ENCODE measurements around the gene CPSF4L. TPM values are rescaled to one million over a fixed set of nuclear protein-coding genes. Genes with fewer than 3 reads are reported as not detected.

Gene CPSF4L
- total RNA-seq, 1 experiment from 2014 or later: not detected

DNA sequence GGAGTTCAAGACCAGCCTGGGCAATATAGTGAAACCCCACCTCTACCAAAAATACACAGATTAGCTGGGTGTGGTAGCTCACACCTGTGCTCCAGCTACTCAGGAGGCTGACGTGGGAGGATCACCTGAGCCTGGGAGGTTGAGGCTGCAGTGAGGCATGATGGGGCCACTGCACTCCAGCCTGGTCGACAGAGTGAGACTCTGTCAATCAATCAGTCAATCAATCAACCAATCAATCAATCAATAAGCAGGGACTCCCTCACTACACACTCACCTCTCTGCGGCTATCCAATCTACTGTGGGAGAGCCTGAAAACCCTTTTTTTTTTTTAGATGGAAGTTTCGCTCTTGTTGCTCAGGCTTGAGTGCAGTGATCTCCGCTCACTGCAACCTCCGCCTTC, 31.6 kb downstream of the CPSF4L start:
- TF ChIP-seq, protein P1, sequence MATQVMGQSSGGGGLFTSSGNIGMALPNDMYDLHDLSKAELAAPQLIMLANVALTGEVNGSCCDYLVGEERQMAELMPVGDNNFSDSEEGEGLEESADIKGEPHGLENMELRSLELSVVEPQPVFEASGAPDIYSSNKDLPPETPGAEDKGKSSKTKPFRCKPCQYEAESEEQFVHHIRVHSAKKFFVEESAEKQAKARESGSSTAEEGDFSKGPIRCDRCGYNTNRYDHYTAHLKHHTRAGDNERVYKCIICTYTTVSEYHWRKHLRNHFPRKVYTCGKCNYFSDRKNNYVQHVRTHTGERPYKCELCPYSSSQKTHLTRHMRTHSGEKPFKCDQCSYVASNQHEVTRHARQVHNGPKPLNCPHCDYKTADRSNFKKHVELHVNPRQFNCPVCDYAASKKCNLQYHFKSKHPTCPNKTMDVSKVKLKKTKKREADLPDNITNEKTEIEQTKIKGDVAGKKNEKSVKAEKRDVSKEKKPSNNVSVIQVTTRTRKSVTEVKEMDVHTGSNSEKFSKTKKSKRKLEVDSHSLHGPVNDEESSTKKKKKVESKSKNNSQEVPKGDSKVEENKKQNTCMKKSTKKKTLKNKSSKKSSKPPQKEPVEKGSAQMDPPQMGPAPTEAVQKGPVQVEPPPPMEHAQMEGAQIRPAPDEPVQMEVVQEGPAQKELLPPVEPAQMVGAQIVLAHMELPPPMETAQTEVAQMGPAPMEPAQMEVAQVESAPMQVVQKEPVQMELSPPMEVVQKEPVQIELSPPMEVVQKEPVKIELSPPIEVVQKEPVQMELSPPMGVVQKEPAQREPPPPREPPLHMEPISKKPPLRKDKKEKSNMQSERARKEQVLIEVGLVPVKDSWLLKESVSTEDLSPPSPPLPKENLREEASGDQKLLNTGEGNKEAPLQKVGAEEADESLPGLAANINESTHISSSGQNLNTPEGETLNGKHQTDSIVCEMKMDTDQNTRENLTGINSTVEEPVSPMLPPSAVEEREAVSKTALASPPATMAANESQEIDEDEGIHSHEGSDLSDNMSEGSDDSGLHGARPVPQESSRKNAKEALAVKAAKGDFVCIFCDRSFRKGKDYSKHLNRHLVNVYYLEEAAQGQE (IDR thresholded peaks at IDR 0.05; ENCODE audit: insufficient read depth in 1 of 2, low read depth in 2 of 2, low read length in 1 of 2): no peak
- TF ChIP-seq SIN3A (IDR thresholded peaks at IDR 0.05; ENCODE audit: borderline replicate concordance, insufficient read depth, low read depth, low read length) (no peak), TCF7L2 (IDR thresholded peaks at IDR 0.05; ENCODE audit: low read depth, low read length) (no peak), CTCF (IDR thresholded peaks at IDR 0.05) (no peak), POLR2AphosphoS5 (IDR thresholded peaks at IDR 0.05; ENCODE audit: low read depth, low read length) (no peak)
- intact Hi-C loops (cut with micrococcal nuclease; ENCODE audit: unreplicated experiment) (no loop called here), in situ Hi-C loops (cut with HindIII; ENCODE audit: low pct_unique_long_range_greater_than_20kb, low sequenced_read_pairs) (no loop called here)
- no peaks in the 10 kb centered on the region for H3K9me3 ChIP-seq (ENCODE audit: control insufficient read depth, insufficient read depth, low read depth, low read length)
- no peak for ATAC-seq
- ChIA-PET CTCF (no interaction called here), POLR2A (no interaction called here)
- peaks cover 23% of the 10 kb centered on the region for H3K36me3 ChIP-seq (ENCODE audit: control insufficient read depth, insufficient read depth, low read length)
- no peaks in the 10 kb centered on the region for H3K27me3 ChIP-seq (ENCODE audit: control insufficient read depth, insufficient read depth, low read length)
- DNase-seq (ENCODE audit: low read depth, low spot score): no peak
- H3K4me3 ChIP-seq (ENCODE audit: low read depth in 2 of 2, low read length in 2 of 2): no peak overlapping the region
- no TSS peak for BruUV-seq (replicated peaks)
- H3K4me1 ChIP-seq (ENCODE audit: control insufficient read depth, insufficient read depth, low read length): peaks cover 41% of the 10 kb centered on the region
- H3K27ac ChIP-seq (ENCODE audit: low read length): no peak overlapping the region

DNA sequence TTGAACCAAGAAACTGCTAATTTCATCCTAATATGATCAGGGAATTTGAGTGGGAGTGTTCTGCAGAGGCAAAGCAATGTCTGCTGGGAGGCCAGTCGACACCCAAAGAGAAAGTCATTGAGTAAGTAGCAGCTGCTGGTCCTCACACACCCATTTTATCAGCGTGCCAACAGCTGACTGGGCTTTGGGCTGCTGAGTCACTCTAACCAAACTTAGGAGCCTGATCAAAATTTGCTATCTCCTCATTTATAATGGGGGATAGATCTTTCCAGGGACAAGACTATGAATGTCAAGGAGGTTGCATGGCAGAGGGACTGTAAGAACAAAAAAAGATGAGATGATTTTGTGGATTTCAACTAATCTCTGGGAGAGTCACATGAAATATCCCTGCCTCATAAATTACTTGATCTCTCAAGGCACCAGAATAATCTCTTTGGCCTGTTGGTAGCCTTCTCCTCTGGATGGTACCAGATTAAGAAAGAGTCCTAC, 32.9 kb downstream of the CPSF4L start:
- ChIA-PET POLR2A (no interaction called here), CTCF (no interaction called here)
- no peak overlapping the region for H3K4me3 ChIP-seq (ENCODE audit: low read depth in 2 of 2, low read length in 2 of 2)
- H3K27me3 ChIP-seq (ENCODE audit: control insufficient read depth, insufficient read depth, low read length): no peaks in the 10 kb centered on the region
- TF ChIP-seq SIN3A (IDR thresholded peaks at IDR 0.05; ENCODE audit: borderline replicate concordance, insufficient read depth, low read depth, low read length) (no peak), TCF7L2 (IDR thresholded peaks at IDR 0.05; ENCODE audit: low read depth, low read length) (no peak), CTCF (IDR thresholded peaks at IDR 0.05) (no peak), POLR2AphosphoS5 (IDR thresholded peaks at IDR 0.05; ENCODE audit: low read depth, low read length) (no peak)
- TF ChIP-seq, protein P1 (IDR thresholded peaks at IDR 0.05; ENCODE audit: insufficient read depth in 1 of 2, low read depth in 2 of 2, low read length in 1 of 2): no peak
- DNase-seq (ENCODE audit: low read depth, low spot score): no peak
- in situ Hi-C loops (cut with HindIII; ENCODE audit: low pct_unique_long_range_greater_than_20kb, low sequenced_read_pairs) (no loop called here), intact Hi-C loops (cut with micrococcal nuclease; ENCODE audit: unreplicated experiment) (no loop called here)
- no peaks in the 10 kb centered on the region for H3K9me3 ChIP-seq (ENCODE audit: control insufficient read depth, insufficient read depth, low read depth, low read length)
- TSS peak; percentile 37 for BruUV-seq (replicated peaks)
- peaks cover 41% of the 10 kb centered on the region for H3K4me1 ChIP-seq (ENCODE audit: control insufficient read depth, insufficient read depth, low read length)
- ATAC-seq: 0 out of 2 replicates have a peak, but pooled peaks have one; percentile 24
- H3K27ac ChIP-seq (ENCODE audit: low read length): peak overlapping the region; percentile 67
- peaks cover 21% of the 10 kb centered on the region for H3K36me3 ChIP-seq (ENCODE audit: control insufficient read depth, insufficient read depth, low read length)

Measured in Panc1 (cell line).